Stomach (tissue), 4 donors: ENCODE measurements around the gene THY1.

Experiments
- CTCF ChIP-seq, 7 experiments: fragments of 450-650 bp in 4 of 7; fragments of 200-600 bp in 3 of 7; sonication (generic) in 3 of 7; IDR thresholded peaks; one replicate each; pipeline ENCODE4 v1.5.1; 2016 to 2019; ENCODE audit warnings: antibody characterized with exemption in 7 of 7, control low read depth in 2 of 7, mild to moderate bottlenecking in 1 of 7
- POLR2A ChIP-seq, 4 donors: fragments of 450-650 bp; IDR thresholded peaks; one replicate each; pipeline ENCODE4 v1.6.1; 2016; ENCODE audit warnings: antibody characterized with exemption in 4 of 4, control low read depth in 2 of 4, mild to moderate bottlenecking in 1 of 4, moderate library complexity in 1 of 4

- TF ChIP-seq CTCF (IDR thresholded peaks at IDR 0.05) = no peak
- no peak for TF ChIP-seq POLR2A (IDR thresholded peaks at IDR 0.05)
These were observed 45.5 kb upstream of the THY1 start for GRCh38 chr11:119468511-119468910.
